Testis (tissue), 2 donors: ENCODE results near the gene BLOC1S6.

Source experiments
- CTCF ChIP-seq, 3 experiments: fragments of 450-650 bp in 2 of 3; fragments of 200-600 bp in 1 of 3; sonication (generic) in 1 of 3; IDR thresholded peaks; one replicate each; pipeline ENCODE4 v1.5.1; 2016 to 2019; ENCODE audit warnings: antibody characterized with exemption in 3 of 3, mild to moderate bottlenecking in 2 of 3, moderate library complexity in 1 of 3
- POLR2A ChIP-seq: fragments of 450-650 bp; IDR thresholded peaks from one replicate; pipeline ENCODE4 v1.6.1; 2017; ENCODE audit warnings: antibody characterized with exemption, mild to moderate bottlenecking, moderate library complexity

- TF ChIP-seq CTCF (IDR thresholded peaks at IDR 0.05) = no peak
- TF ChIP-seq POLR2A = no peak
Observed at GRCh38 chr15:45653702-45654424, 66.7 kb downstream of the BLOC1S6 start.
